Measurements from ENCODE around the gene IL20.

IL20 gene

GRCh38 chr1:206882555-206882954 is 17.1 kb downstream of the IL20 start:
- no peak for DNase-seq

GRCh38 chr1:206883160-206883559 is 17.7 kb downstream of the IL20 start:
- no peak for DNase-seq

GRCh38 chr1:206883876-206884275 is 18.5 kb downstream of the IL20 start:
- DNase-seq = no peak

DNA sequence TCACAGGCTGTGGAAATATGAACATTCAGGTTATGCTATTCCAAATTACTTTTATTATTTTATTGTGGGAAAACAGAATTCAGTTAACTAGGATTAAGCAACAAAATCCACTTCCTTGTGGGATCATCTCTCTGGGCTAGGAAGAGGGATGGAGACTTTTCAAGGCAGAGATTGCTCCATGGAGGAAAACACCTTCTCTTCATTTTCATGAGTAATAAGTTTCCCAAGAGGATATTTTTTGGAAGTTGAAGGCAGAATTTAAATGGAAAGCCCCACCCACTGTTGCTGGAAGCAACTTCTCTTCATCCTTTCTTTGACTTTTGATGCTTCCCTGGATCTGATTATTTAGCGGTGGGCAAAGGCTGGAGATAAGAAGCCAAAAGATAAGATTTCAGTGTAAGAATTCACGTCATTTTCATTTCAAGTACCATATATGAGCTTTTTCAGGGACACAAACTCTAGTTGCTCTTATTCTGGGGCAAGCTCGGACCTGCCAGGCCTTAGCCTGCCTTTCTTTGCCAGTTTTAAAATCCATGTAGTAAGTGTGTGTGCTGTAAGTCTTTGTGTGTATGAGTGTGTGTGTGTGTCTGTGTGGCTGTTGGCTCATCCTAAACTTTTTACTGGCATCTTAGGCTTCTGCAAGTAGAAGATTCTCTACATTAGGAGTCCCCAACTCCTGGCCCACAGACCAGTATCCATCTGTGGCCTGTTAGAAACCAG is 20.1 kb downstream of the IL20 start:
- DNase-seq = no peak

DNA sequence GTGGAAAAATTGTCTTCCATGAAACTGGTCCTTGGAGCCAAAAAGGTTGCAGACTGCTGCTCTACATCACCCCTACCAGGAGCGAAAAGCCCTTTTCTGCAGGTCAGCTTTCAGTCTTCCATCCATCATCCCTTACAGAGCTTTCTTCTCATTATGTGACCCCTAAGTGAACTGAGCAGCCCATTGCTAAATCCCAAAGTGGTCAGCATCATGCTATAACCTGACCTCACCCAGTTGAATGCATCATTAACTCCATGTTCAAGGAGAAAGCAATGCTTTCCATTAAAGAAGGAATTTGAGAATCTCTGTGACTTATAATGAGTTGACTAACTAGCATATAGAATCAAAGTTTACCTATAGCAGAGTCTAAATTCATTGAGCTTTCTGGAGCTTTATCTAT is 21.4 kb downstream of the IL20 start:
- DNase-seq = no peak

DNA sequence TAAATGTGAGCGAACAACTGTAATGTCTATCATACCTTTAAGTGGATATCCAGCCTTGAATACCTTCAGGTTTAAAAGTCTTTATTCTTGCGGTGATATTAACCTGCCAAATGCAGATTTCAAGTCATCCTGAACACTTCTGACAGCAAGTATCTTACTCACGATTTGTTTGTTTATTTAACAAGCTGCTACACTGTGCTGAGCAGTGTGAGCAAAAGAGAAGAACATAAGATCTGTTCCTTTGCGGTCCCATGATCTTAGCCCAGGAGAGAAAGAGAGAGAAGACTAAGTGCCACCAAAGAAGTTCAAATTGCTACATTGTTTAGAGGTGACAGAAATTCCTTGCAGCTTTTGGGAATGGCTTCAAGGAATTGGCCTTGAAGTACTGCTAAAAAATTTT is 22.3 kb downstream of the IL20 start:
- no peak for DNase-seq

DNA sequence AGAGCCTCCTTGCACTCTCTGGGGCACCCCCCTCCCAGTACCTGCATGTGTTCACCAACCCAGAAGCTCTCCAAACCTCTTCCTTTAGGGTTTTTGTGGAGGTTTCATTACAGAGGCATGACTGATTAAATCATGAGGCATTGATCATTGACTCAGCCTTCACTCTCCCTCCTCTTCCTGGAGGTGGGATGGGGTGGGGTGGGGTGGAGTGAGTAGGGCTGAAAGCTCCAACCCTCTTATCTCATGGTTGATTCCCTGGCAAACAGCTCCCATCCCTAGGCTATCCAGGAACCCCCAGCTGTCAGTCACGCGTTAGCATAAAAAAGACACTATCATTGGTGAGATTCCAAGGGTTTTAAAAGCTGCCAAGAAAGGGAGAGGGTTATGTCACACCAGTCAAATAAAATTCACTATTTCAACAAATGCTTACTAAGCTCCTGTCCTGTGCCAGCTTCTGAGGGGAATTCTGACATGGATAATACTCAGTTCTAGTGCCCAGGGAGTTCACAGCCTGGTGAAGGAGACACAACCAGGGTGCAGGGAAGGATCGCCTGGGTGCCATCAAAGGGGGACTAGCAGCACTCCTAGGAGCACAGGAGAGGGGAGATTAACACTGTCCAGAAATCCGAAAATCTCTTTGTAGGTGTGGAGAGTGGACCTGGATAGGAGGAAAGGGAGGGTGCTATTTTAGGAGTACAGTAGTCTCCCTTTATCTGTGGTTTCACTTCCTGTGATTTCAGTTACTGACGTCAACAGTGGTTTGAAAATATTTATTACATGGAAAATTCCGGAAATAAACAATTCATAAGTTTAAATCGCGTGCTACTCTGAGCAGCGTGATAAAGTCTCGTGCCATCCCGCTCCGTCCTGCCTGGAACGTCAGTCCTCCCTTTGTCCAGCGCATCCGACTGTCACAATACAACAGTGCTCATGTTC is 25.0 kb downstream of the IL20 start:
- DNase-seq = no peak

DNA sequence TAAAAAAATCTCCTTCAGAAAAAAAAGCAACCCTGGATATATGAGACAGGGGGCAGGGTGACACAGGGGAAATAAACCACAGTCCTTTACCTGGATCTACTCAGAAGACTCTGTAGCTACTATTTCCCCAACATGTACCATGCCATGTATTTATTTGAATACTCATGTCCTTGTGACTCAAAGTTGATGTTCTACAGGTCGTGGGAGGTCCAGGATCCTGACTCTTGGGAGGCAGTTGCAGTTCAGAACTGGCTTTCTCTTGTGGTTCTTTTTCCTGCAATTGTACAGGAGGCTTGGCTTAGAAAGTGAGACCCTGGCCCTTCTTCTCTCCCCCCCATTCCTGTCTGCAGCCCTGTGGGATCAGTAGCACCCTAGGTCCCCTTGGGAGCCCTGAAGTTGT is 26.0 kb downstream of the IL20 start:
- DNase-seq = no peak

DNA sequence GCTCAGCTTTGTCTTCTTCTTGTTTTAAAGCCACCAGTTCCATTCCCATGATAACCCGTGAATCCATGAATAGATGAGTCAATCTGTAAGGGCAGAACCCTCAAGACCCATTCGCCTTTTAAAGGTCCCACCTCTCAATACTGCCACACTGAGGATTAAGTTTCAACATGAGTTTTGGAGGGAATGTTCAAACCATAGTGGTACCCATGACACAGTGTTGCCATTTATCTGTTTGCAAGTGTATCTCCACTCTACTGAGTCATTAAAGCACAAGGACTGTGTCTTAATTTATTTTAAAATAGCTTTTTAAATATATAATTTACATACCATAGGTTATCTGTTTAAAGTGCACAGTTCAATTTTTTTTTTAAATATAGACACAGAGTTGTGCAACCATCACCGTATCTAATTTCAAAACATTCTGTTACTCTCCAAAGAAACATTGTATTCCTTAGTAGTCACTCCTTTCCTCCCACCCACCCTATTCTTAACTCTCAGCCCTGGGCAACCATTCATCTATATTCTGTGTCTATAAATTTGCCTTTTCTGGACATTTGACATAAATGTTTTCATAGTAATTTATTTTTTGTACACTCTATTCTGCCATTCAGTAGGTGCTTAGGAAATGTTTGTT is 27.0 kb downstream of the IL20 start:
- no peak for DNase-seq

DNA sequence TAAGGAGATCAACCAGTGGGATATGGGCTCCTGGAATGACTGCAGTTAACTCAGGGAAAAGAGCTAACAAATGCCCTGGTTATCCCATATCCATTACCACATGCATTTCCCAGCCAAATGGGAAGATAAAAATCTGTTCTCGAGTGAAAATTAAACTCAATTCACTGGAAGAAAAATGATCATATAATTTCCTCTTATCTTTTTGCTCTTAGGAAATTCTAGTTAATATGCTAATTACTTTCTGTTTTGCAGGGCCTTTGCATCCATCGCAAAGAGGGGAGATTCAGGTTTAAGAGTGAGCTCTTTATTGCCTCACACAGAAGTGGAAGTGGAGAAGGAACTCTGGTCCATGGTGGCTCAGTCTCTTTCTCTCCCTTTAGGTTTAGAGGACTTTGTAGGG is 28.0 kb downstream of the IL20 start:
- DNase-seq = no peak

DNA sequence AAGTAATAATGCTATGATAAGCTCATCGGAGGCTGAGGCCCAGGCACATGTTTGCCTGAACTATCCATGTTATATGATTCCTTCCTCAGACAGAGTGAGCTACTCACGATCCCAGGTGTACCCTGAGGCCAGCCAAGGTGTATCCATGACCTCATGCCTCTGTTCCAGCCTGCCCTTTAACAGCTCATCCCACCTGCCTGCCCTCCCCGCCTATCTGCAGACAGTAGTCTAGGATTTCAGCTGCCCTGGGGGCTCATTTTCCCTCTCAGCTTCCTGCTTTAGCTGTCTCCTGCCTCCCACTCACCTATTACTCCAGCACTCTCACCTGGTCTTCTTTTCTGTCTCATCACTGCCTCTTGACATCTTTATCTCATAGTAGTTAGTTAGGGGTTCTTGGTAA is 29.9 kb downstream of the IL20 start:
- no peak for DNase-seq

DNA sequence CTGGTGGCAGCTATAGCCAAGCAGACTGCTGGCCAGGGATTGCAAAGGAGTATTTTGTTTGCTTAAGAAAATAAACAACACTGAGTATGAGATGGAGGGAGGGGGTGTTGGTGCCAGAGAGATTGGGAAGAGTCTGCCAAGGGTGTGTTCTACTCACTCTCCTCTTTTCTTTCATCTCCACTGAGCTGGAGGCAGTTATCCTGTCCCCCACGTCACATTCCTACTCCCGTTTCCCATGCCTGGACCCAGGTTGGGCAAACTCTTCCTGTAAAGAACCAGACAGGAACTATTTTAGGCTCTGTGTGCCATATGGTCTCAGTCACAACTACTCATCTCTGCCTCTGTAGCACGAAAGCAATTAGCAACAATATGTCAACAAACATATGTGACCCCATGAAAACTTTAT is 30.4 kb downstream of the IL20 start:
- DNase-seq = no peak

DNA sequence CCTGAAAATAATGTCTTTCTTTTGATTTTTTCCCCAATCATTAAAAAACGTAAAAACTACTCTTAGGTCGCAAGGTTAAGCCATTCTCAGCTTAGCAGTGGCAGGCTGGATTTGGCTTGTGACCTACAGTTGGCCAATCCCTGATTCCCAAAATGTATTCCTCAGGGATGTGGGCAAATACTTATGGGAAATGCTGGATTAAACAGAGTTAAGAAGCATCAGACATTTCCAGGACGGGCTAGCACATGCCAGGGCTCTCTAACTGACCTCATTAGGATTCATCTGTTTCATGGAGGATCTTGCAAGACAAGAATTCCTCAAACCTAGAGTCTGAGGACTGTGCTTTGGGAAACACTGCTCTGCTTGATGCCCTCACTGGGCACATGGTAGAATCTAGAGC is 30.8 kb downstream of the IL20 start:
- DNase-seq = no peak

GRCh38 chr1:206897175-206897574 is 31.8 kb downstream of the IL20 start, which contains the start of gene IL24:
Gene IL24 (plus strand): TSS chr1:206897443. CDS start chr1:206897833, 390 bp downstream.
- DNase-seq = no peak

- no peak for DNase-seq
Measured at GRCh38 chr1:206898089-206898914, 32.9 kb downstream of the IL20 start.

- DNase-seq = no peak
Measured at GRCh38 chr1:206898915-206899431, 33.5 kb downstream of the IL20 start.

DNA sequence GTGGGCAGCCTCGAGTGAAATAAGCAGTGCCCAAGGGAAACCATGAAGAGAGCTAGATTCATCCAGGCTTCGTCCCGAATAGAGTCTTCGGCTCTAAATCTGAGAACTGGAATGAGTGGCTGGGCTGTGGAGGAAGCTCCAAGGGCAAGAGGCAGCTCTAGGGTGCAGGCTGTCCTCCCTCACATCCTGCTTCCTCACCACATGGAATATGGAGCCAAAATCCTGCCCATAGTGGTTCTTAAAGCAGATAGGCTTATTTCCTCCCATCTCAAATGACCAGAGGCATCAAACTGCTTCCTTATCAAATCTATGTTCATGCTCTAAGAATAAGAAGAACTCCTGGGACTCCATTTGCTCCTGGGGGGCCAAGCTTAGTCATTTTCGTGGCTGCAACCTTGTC is 34.3 kb downstream of the IL20 start:
- no peak for DNase-seq

DNA sequence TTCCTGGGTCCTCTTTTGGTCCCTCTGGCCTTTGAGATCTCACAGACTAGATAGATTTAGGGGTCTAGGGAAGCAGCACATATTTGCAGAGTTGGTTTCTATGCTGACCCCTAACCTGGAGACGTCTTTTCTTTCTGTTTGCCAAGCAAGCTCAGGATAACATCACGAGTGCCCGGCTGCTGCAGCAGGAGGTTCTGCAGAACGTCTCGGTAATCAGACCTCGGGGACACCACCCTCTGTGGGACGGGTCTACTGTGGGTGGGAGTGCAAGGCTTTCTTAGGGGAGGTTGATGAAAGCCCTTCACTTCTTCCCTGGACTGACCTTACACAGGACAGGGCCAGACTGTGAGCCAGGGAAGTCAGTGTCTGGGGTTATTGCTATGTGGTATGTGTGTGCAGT is 34.7 kb downstream of the IL20 start:
- DNase-seq = no peak

GRCh38 chr1:206901944-206902343 is 36.5 kb downstream of the IL20 start:
- DNase-seq = no peak

- DNase-seq = no peak
Measured at GRCh38 chr1:206902702-206903101, 37.3 kb downstream of the IL20 start.

DNA sequence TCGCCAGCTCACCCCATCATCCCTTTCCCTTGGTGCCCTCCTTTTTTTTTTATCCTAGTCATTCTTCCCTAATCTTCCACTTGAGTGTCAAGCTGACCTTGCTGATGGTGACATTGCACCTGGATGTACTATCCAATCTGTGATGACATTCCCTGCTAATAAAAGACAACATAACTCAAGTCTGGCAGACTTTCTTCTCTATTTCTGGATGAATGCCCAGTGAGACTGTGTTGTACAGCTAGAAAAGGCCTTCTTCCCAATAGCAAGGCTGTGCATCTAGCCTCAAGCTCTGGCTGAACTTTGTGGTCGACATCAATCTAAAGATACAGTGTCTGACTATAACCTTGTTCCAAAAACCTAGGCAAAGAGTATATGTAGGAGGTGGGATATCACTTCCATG is 38.3 kb downstream of the IL20 start:
- DNase-seq = no peak

GRCh38 chr1:206904423-206905142 is 39.2 kb downstream of the IL20 start:
- no peak for DNase-seq
